A204.1 (cell line): Measurements from ENCODE around the gene ABI1.
"Not testable (repeated sequence)": the region's sequence is repeated elsewhere in the genome, so short reads cannot be mapped to it uniquely, and the experiment has no call there.

Experiments used
- FAIRE-seq: peaks from 2 replicates; lab custom pipeline; 2012; peaks lifted over from hg19 to GRCh38; lab: Jason Lieb, UNC

ABI1 gene

GRCh38 chr10:26804418-26805393, 56.1 kb downstream of the ABI1 start:
- no peak for FAIRE-seq

GRCh38 chr10:26803849-26804248, 56.9 kb downstream of the ABI1 start:
- FAIRE-seq = no peak

- FAIRE-seq = no peak
Measured at GRCh38 chr10:26802527-26802926, 58.2 kb downstream of the ABI1 start.

- FAIRE-seq = no peak
Measured at GRCh38 chr10:26801831-26802230, 58.9 kb downstream of the ABI1 start.

- FAIRE-seq = no peak
Measured at GRCh38 chr10:26801274-26801673, 59.5 kb downstream of the ABI1 start.

- FAIRE-seq = no peak
Measured at GRCh38 chr10:26800468-26800867, 60.3 kb downstream of the ABI1 start.

- FAIRE-seq = no peak
Measured at GRCh38 chr10:26799342-26799741, 61.4 kb downstream of the ABI1 start.

- FAIRE-seq = no peak
Measured at GRCh38 chr10:26798298-26798697, 62.5 kb downstream of the ABI1 start.

- FAIRE-seq = no peak
Measured at GRCh38 chr10:26797340-26797739, 63.4 kb downstream of the ABI1 start.

GRCh38 chr10:26792758-26793495, 67.8 kb downstream of the ABI1 start:
- no peak for FAIRE-seq

GRCh38 chr10:26790221-26790995, 70.3 kb downstream of the ABI1 start:
- no peak for FAIRE-seq

- FAIRE-seq = not testable (repeated sequence)
Measured at GRCh38 chr10:26789779-26790178, 71.0 kb downstream of the ABI1 start.

GRCh38 chr10:26787362-26787761, 73.4 kb downstream of the ABI1 start:
- FAIRE-seq = no peak

GRCh38 chr10:26781797-26782196, 79.0 kb downstream of the ABI1 start:
- no peak for FAIRE-seq

- no peak for FAIRE-seq
Measured at GRCh38 chr10:26780793-26781601, 79.8 kb downstream of the ABI1 start.

- FAIRE-seq = no peak
Measured at GRCh38 chr10:26780106-26780792, 80.5 kb downstream of the ABI1 start.

- no peak for FAIRE-seq
Measured at GRCh38 chr10:26779176-26779860, 81.4 kb downstream of the ABI1 start.

GRCh38 chr10:26777686-26778085, 83.1 kb downstream of the ABI1 start:
- FAIRE-seq = no peak

GRCh38 chr10:26776258-26776657, 84.5 kb downstream of the ABI1 start:
- FAIRE-seq = no peak

- no peak for FAIRE-seq
Measured at GRCh38 chr10:26773633-26774032, 87.1 kb downstream of the ABI1 start.
